Cardiac muscle cell (in vitro differentiated cells and primary cell): ENCODE results near the gene JADE2. TPM values are rescaled to one million over a fixed set of nuclear protein-coding genes. Genes with fewer than 3 reads are reported as not detected.
"Not testable (repeated sequence)": the region's sequence is repeated elsewhere in the genome, so short reads cannot be mapped to it uniquely, and the experiment has no call there.

ENCODE experiments used
- DNase-seq, 2 donors: peaks; one replicate each; pipeline versions ENCODE4 v3.0.0 to v3.0.0-alpha.2; 2010 to 2017; ENCODE audit warnings: low read depth in 1 of 2, low spot score in 1 of 2
- H3K27ac ChIP-seq: fragments of 200-600 bp; sonication (generic); 2 replicates; pipeline ENCODE4 v1.5.1; 2016
- H3K27me3 ChIP-seq: fragments of 200-600 bp; sonication (generic); 2 replicates; pipeline ENCODE4 v1.6.0; 2016; ENCODE audit warnings: control low read depth
- H3K36me3 ChIP-seq: fragments of 200-600 bp; sonication (generic); 2 replicates; pipeline ENCODE4 v1.5.1; 2016; ENCODE audit warnings: control low read depth
- H3K4me1 ChIP-seq: fragments of 200-600 bp; sonication (generic); 2 replicates; pipeline ENCODE4 v1.8.1; 2017; ENCODE audit warnings: low read depth, mild to moderate bottlenecking, mixed run types
- H3K4me3 ChIP-seq: fragments of 200-600 bp; sonication (generic); 2 replicates; pipeline ENCODE4 v1.5.1; 2016; ENCODE audit warnings: mild to moderate bottlenecking
- H3K9me3 ChIP-seq: fragments of 200-600 bp; sonication (generic); 2 replicates; pipeline ENCODE4 v1.5.1; 2017; ENCODE audit warnings: low read depth, mild to moderate bottlenecking, control low read depth
- CTCF ChIP-seq: IDR thresholded peaks from 2 replicates; pipeline ENCODE4 v1.5.1; 2012; ENCODE audit warnings: low read depth, mild to moderate bottlenecking, low read length
- polyA plus RNA-seq: library from polyadenylated mRNA; unstranded; fragments of >200 nt; fragmentation: Nextera tagmentation; extraction: Ambion mirVana; gene quantifications from 2 replicates; pipeline ENCODE4 v1.2.1, GENCODE V29; 2016
- total RNA-seq: library from RNA; depleted of rRNA; stranded (reverse); fragments of >200 nt; gene quantifications from 2 replicates; pipeline ENCODE4 v1.2.3, GENCODE V29; 2016

Gene JADE2
- total and polyA plus RNA-seq, 2 experiments from 2014 or later, result 2.8 to 17.8 TPM

GRCh38 chr5:134490925-134491271, 34.6 kb upstream of the JADE2 start:
- TF ChIP-seq CTCF, result no peak
- Histone ChIP-seq H3K9me3 (no peaks in the 10 kb centered on the region), H3K36me3 (no peaks in the 10 kb centered on the region), H3K4me3 (no peak overlapping the region), H3K4me1 (no peaks in the 10 kb centered on the region), H3K27ac (no peak overlapping the region), H3K27me3 (no peaks in the 10 kb centered on the region)
- DNase-seq, result no peak

DNA sequence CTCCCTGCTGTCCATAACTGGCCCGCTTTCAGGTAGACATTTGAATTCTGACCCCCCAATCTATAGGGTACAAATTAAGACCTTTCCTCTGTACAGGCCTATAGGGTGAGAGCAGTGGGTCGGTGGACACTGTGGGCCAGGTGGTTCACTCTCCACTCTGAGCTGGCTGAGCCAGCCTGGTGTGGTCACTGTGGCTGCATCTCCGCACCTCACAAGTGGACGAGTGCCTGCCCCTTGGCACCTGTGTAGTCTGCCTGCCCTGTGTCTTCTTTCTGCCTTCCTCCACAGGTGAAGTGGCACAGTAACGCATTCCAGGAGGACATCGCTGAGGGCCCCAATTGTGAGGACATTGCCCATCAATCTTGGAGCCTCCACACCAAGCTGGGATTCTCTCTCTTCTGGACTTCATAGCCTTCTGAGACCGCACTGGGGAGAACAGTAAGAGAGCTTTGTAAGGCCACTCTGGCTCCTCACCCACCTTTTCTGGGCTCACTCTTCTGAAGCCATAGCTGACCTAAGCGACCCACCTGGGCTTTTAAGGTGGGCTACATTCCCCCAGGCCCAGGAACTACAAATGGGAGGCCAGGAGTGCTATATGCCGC, 33.5 kb upstream of the JADE2 start:
- H3K27me3 ChIP-seq, result no peaks in the 10 kb centered on the region

DNA sequence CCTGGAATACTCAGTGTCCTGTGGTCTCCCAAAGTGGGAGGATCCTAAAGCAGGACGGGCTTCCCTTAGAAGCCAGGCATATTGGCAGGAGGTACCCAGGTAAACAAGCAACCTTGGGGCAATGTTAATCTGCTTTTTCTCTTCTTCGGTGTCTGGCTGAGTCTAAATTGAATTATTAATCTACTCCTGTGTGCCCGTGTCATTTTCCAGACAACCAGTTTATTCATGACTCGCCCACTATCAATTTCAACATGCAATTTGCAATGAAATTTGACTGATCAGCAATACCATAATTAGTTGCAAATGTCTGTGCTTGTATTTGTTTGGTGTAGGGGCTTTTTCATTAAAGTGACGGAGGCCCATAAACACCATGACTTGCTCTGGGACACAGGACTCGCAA, 32.9 kb upstream of the JADE2 start:
- no peak for DNase-seq
- no peaks in the 10 kb centered on the region for H3K4me1 ChIP-seq
- no peaks in the 10 kb centered on the region for H3K36me3 ChIP-seq
- H3K4me3 ChIP-seq, result no peak overlapping the region
- H3K27ac ChIP-seq, result no peak overlapping the region
- no peaks in the 10 kb centered on the region for H3K9me3 ChIP-seq
- TF ChIP-seq CTCF, result no peak
- no peaks in the 10 kb centered on the region for H3K27me3 ChIP-seq

More for the DNA sequence above, 33.5 kb upstream of the JADE2 start:
- DNase-seq, result no peak
- H3K4me1 ChIP-seq, result no peaks in the 10 kb centered on the region
- TF ChIP-seq CTCF, result no peak
- H3K4me3 ChIP-seq, result no peak overlapping the region
- no peaks in the 10 kb centered on the region for H3K36me3 ChIP-seq
- H3K9me3 ChIP-seq, result no peaks in the 10 kb centered on the region
- no peak overlapping the region for H3K27ac ChIP-seq

- H3K4me1 ChIP-seq, result no peaks in the 10 kb centered on the region
- no peaks in the 10 kb centered on the region for H3K9me3 ChIP-seq
- H3K27me3 ChIP-seq, result no peaks in the 10 kb centered on the region
- no peak for DNase-seq
- H3K36me3 ChIP-seq, result no peaks in the 10 kb centered on the region
- H3K4me3 ChIP-seq, result no peak overlapping the region
- no peak overlapping the region for H3K27ac ChIP-seq
- no peak for TF ChIP-seq CTCF
Observed at GRCh38 chr5:134493461-134494055, 31.9 kb upstream of the JADE2 start.

GRCh38 chr5:134494780-134495179, 30.7 kb upstream of the JADE2 start:
- Histone ChIP-seq H3K9me3 (no peaks in the 10 kb centered on the region), H3K27me3 (no peaks in the 10 kb centered on the region), H3K4me3 (no peak overlapping the region), H3K4me1 (no peaks in the 10 kb centered on the region), H3K36me3 (no peaks in the 10 kb centered on the region), H3K27ac (no peak overlapping the region)
- no peak for DNase-seq
- TF ChIP-seq CTCF, result no peak

DNA sequence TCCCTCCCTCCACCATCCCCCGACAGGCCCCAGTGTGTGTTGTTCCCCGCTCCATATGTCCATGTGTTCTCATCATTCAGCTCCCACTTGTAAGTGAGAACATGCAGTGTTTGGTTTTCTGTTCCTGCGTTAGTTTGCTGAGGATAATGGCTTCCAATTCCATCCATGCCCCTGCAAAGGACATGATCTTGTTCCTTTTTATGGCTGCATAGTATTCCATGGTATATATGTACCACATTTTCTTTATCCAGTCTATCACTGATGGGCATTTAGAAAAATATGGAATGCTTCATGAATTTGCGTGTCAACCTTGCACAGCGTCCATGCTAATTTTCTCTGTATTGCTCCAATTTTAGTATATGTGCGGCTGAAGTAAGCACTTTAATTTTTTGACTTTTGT, 25.6 kb upstream of the JADE2 start:
- not testable (repeated sequence) for H3K27ac ChIP-seq, H3K9me3 ChIP-seq, H3K4me1 ChIP-seq, H3K36me3 ChIP-seq, H3K27me3 ChIP-seq, H3K4me3 ChIP-seq, DNase-seq
